Measurements from ENCODE around the gene TIPIN.

GRCh38 chr15:66362776-66363175 lies 6.3 kb upstream of the TIPIN start:
- TF ChIP-seq CTCF (IDR thresholded peaks at IDR 0.05; ENCODE audit: poor library complexity) (no peak), EZH2phosphoT487 (IDR thresholded peaks at IDR 0.05; ENCODE audit: low read depth, severe bottlenecking, unreplicated experiment) (no peak)
